CD4-positive, alpha-beta T cell treated with Interleukin-2 at 100 ng/mL for 4 hours (primary cell): ENCODE data around the gene SFXN3.

Source experiments
- DNase-seq: peaks from one replicate; pipeline ENCODE4 v3.0.0-alpha.2; 2020; ENCODE audit warnings: low spot score

SFXN3 gene

DNA sequence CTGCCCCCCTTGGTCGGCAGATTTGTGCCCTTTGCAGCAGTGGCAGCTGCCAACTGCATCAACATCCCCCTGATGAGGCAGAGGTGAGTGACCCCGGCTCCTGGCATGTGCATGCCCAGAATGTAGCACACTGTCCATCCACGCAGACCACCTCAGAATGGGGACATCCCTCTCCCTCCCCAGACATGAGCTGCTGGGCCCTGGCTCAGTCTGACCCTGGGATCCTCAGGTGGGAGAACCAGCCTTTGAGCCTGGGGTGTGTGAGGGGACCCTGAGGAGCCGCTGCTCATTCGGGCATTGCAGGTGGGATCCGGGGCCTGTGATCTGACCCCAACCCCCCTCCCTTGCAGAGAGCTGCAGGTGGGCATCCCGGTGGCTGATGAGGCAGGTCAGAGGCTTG is 5.7 kb downstream of the SFXN3 start:
- no peak for DNase-seq

- no peak for DNase-seq
Observed at GRCh38 chr10:101038484-101038883, 7.5 kb downstream of the SFXN3 start.

- DNase-seq: no peak
Observed at GRCh38 chr10:101040061-101040460, 9.0 kb downstream of the SFXN3 start.

- DNase-seq: no peak
Observed at GRCh38 chr10:101040851-101041250, 9.8 kb downstream of the SFXN3 start.

DNA sequence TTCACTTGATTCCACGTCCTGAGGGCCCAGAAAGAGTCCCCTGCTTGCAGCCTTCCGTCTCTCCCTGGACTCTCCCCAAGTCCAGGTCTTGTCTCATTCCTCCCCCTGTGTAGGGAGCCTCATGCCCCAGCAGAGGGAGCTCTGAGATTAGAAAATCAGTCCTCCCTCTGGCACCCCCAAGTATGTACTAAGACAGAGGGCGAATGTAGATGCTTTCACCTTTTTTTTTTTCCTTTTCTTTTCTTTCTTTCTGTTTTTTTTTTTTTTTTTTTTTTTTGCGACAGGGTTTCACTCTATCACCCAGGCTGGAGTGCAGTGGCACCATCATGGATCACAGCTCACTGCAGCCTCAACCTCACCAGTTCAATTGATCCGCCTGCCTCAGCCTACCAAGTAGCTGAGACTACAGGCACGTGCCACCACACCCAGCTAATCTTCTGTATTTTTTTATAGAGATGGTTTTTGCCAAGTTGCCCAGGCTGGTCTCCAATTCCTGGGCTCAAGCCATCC is 10.3 kb downstream of the SFXN3 start:
- DNase-seq: peak; percentile 83

GRCh38 chr10:101042118-101042517 is 11.1 kb downstream of the SFXN3 start:
- DNase-seq: no peak

GRCh38 chr10:101042667-101043362 is 11.8 kb downstream of the SFXN3 start:
- DNase-seq: peak; percentile 86

GRCh38 chr10:101043363-101043707 is 12.3 kb downstream of the SFXN3 start:
- no peak for DNase-seq

GRCh38 chr10:101044117-101044516 is 13.1 kb downstream of the SFXN3 start:
- DNase-seq: no peak

GRCh38 chr10:101046332-101047238 is 15.6 kb downstream of the SFXN3 start:
- DNase-seq: no peak

GRCh38 chr10:101047268-101047667 is 16.2 kb downstream of the SFXN3 start:
- no peak for DNase-seq

DNA sequence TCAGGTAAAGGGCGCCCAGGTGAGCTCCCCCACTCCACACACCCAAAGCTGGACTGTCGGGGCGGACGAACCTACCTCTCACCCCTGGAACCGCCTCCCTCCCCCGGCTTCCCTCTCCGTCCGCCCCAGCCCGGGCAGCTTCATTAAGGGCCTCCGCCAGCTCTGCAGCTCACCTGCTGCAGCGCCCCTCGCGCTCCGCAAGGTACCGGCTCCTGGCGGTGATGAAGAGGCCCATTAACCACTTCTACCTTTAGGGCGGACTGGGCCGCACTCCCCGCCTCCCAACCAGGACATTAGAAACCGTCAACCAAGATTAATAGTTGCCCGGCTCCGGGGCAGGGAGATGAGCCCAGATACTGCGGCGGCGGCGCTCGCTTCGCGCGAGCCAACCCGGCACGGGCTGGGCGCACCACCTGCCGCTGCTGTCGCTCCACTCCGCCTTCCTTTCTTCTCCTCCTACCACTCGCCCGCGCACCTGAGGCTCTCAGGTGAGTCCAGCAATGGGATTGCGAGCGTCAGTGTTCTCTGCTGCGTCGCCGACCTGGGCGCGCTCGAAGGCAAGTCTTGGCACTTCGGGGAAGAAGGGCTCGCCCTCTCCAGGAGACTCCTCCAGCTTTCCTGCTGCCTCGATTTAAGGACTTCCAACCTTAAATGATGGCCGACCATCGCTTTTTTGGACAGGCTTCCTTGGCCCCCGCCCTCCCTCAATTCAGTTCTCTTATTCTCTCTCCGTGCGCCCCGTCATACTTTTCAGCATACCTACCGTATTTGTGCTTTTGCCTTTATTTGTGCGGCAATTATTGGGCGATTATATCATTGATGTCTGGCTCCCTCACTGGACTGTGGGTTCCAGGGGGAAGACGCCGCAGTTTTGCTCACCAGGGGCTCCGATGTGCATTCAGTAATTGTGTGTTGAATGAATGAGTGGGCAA is 17.2 kb downstream of the SFXN3 start:
- DNase-seq: no peak

GRCh38 chr10:101050208-101051069 is 19.4 kb downstream of the SFXN3 start:
- DNase-seq: peak; percentile 81

DNA sequence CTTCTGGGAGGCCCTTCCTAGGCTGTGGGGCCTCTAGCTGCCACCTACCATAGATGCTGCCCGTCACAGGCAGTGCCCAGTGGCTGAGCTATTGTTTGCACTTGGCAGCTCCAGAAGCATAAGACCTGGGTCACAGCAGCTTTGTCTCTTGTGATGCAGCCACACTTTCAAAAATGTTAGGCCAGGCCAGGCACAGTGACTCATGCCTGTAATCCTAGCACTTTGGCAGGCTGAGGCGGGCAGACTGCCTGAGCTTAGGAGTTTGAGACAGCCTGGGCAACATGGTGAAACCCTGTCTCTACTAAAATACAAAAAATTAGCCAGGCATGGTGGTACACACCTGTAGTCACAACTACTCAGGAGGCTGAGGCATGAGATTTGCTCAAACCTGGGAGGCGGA is 21.3 kb downstream of the SFXN3 start:
- DNase-seq: no peak

GRCh38 chr10:101053516-101053915 is 22.5 kb downstream of the SFXN3 start:
- DNase-seq: no peak

GRCh38 chr10:101054351-101054750 is 23.3 kb downstream of the SFXN3 start:
- DNase-seq: no peak

DNA sequence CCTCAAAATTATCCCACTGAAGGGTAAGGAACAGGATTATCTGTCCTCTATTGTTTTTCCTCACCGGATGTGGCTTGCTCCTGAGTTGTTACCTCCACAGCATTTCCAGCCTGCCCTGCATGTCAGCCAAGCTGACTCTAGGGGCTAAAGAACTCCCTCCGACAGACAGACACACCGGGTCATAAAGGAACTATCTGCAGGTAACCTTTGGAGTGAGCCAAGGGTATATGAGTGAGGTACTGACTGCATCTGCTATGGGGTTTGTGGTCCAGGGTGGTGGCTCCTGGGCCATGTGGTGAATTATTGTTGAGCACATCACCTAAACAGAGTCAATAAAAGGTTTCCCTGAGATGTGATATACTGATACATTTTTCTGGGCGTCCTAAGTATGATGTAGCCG is 23.8 kb downstream of the SFXN3 start:
- DNase-seq: no peak

- no peak for DNase-seq
Observed at GRCh38 chr10:101055411-101055810, 24.4 kb downstream of the SFXN3 start.

GRCh38 chr10:101056365-101057151 is 25.5 kb downstream of the SFXN3 start:
- no peak for DNase-seq
